GM23338 (cell line): Measurements from ENCODE around the gene C1orf210. TPM values are rescaled to one million over a fixed set of nuclear protein-coding genes. Genes with fewer than 3 reads are reported as not detected.

ENCODE experiments used
- CTCF ChIP-seq, 2 experiments: fragments of 200-600 bp in 1 of 2; sonication (generic) in 1 of 2; conservative IDR thresholded peaks; 2 replicates each; pipeline versions ENCODE4 v1.5.1 to v1.6.1; 2016 to 2017; ENCODE audit warnings: antibody characterized with exemption in 2 of 2, low read depth in 2 of 2, mild to moderate bottlenecking in 2 of 2, moderate library complexity in 1 of 2
- REST ChIP-seq: IDR thresholded peaks from one replicate; pipeline ENCODE4 v1.6.1; 2018; ENCODE audit warnings: antibody characterized with exemption; ENCODE audit not compliant: unreplicated experiment
- ZNF462 ChIP-seq: fragments of 250-450 bp; sonication (Bioruptor Pico); IDR thresholded peaks from 2 replicates; pipeline ENCODE4 v1.5.0; 2020; ENCODE audit warnings: mild to moderate bottlenecking, moderate library complexity
- polyA plus RNA-seq: library from polyadenylated mRNA; unstranded; fragments of >200 nt; fragmentation: Nextera tagmentation; extraction: Ambion mirVana; gene quantifications from 2 replicates; pipeline ENCODE4 v1.2.1, GENCODE V29; 2016
- total RNA-seq: library from RNA; depleted of rRNA; stranded (reverse); fragments of >200 nt; shearing (Covaris generic); gene quantifications from 2 replicates; pipeline ENCODE4 v1.2.3, GENCODE V29; 2014

Gene C1orf210
- total and polyA plus RNA-seq, 2 experiments from 2014 or later = 10.3 to 17.1 TPM

GRCh38 chr1:43288785-43289706, 3.7 kb upstream of the C1orf210 start (continued):
- TF ChIP-seq ZNF462 (CRISPR knock-in tag) (no peak), CTCF (conservative IDR thresholded peaks at IDR 0.05; ENCODE audit: low read depth in 2 of 2) (no peak), REST (no peak)
